WTC11 (cell line): ENCODE results near the gene FA2H. TPM values are rescaled to one million over a fixed set of nuclear protein-coding genes. Genes with fewer than 3 reads are reported as not detected.

Source experiments
- ATAC-seq: fragments of 200-7000 bp; cut with Tn5 transposase; 2 replicates; pipeline ENCODE4 v1.10.0; 2021; ENCODE audit warnings: mild to moderate bottlenecking, moderate library complexity
- CTCF ChIA-PET: fragments of 300-600 bp; sonication (Branson Sonifier 250); formaldehyde crosslinking; loops from one replicate; lab custom pipeline; 2021; ENCODE audit warnings: antibody characterized with exemption; lab: Charles Lee
- POLR2A ChIA-PET: fragments of 350-600 bp; sonication (Branson Sonifier 250); formaldehyde crosslinking; loops from one replicate; lab custom pipeline; 2021; ENCODE audit warnings: antibody characterized with exemption; lab: Charles Lee
- DNase-seq: peaks from one replicate; pipeline ENCODE4 v3.0.0; 2021; ENCODE audit warnings: low spot score
- H3K27ac Mint-ChIP-seq: 2 replicates; pipeline ENCODE4 v1.8.0; 2021; ENCODE audit warnings: mixed read lengths
- H3K27me3 Mint-ChIP-seq: 2 replicates; pipeline ENCODE4 v1.8.0; 2021; ENCODE audit warnings: low read depth, mild to moderate bottlenecking, moderate library complexity, mixed read lengths
- H3K36me3 Mint-ChIP-seq: 2 replicates; pipeline ENCODE4 v1.8.0; 2021; ENCODE audit warnings: mixed read lengths
- H3K4me1 Mint-ChIP-seq: 2 replicates; pipeline ENCODE4 v1.8.0; 2022; ENCODE audit warnings: mixed read lengths
- H3K4me3 Mint-ChIP-seq: 2 replicates; pipeline ENCODE4 v1.8.0; 2021; ENCODE audit warnings: mild to moderate bottlenecking, moderate library complexity, mixed read lengths
- H3K9me3 Mint-ChIP-seq: 2 replicates; pipeline ENCODE4 v1.8.0; 2021; ENCODE audit warnings: mixed read lengths
- EMX1 ChIP-seq: fragments of 250-450 bp; sonication (Bioruptor Pico); IDR thresholded peaks from 2 replicates; pipeline ENCODE4 v1.8.0; 2021; ENCODE audit warnings: mild to moderate bottlenecking
- ETV6 ChIP-seq: sonication (generic); formaldehyde crosslinking; IDR thresholded peaks from 2 replicates; pipeline ENCODE4 v1.8.1; 2022; ENCODE audit warnings: mild to moderate bottlenecking, missing genetic modification reagents
- FOXJ3 ChIP-seq: sonication (generic); formaldehyde crosslinking; IDR thresholded peaks from 2 replicates; pipeline ENCODE4 v1.9.0; 2021; ENCODE audit warnings: missing genetic modification reagents, mild to moderate bottlenecking, borderline replicate concordance
- GRHL2 ChIP-seq: fragments of 250-450 bp; sonication (Bioruptor Pico); IDR thresholded peaks from 2 replicates; pipeline ENCODE4 v1.8.0; 2022; ENCODE audit warnings: mild to moderate bottlenecking, moderate library complexity; ENCODE audit not compliant: insufficient replicate concordance, severe bottlenecking
- GTF2I ChIP-seq: fragments of 250-450 bp; sonication (Bioruptor Pico); conservative IDR thresholded peaks from 2 replicates; pipeline ENCODE4 v1.4.0; 2021; ENCODE audit warnings: mild to moderate bottlenecking
- JAZF1 ChIP-seq: fragments of 250-450 bp; sonication (Bioruptor Pico); IDR thresholded peaks from 2 replicates; pipeline ENCODE4 v1.9.0; 2021; ENCODE audit warnings: moderate library complexity, mild to moderate bottlenecking, inconsistent platforms
- JUN ChIP-seq: sonication (generic); formaldehyde crosslinking; IDR thresholded peaks from 2 replicates; pipeline ENCODE4 v1.8.0; 2023; ENCODE audit warnings: mild to moderate bottlenecking, missing genetic modification reagents
- MXD4 ChIP-seq: fragments of 250-450 bp; sonication (Bioruptor Pico); IDR thresholded peaks from 2 replicates; pipeline ENCODE4 v1.8.0; 2021; ENCODE audit warnings: mild to moderate bottlenecking, moderate library complexity, borderline replicate concordance
- MYBL2 ChIP-seq: sonication (generic); formaldehyde crosslinking; IDR thresholded peaks from 2 replicates; pipeline ENCODE4 v1.8.1; 2023; ENCODE audit warnings: mild to moderate bottlenecking, moderate library complexity, missing genetic modification reagents
- RELA ChIP-seq: sonication (generic); formaldehyde crosslinking; IDR thresholded peaks from 2 replicates; pipeline ENCODE4 v1.8.1; 2022; ENCODE audit warnings: missing genetic modification reagents, mild to moderate bottlenecking, borderline replicate concordance
- RORB ChIP-seq: fragments of 250-450 bp; sonication (Bioruptor Pico); IDR thresholded peaks from 2 replicates; pipeline ENCODE4 v1.9.0; 2021; ENCODE audit warnings: mild to moderate bottlenecking
- TEAD4 ChIP-seq: sonication (generic); formaldehyde crosslinking; IDR thresholded peaks from 2 replicates; pipeline ENCODE4 v1.8.0; 2022; ENCODE audit warnings: mild to moderate bottlenecking, missing genetic modification reagents
- ZNF263 ChIP-seq: sonication (generic); formaldehyde crosslinking; IDR thresholded peaks from 2 replicates; pipeline ENCODE4 v1.8.1; 2022; ENCODE audit warnings: low read depth, mild to moderate bottlenecking, moderate library complexity, missing genetic modification reagents
- ZNF317 ChIP-seq: sonication (generic); formaldehyde crosslinking; IDR thresholded peaks from 2 replicates; pipeline ENCODE4 v1.8.1; 2023; ENCODE audit warnings: low read depth, mild to moderate bottlenecking, moderate library complexity, missing genetic modification reagents, borderline replicate concordance
- ZNF671 ChIP-seq: fragments of 250-450 bp; sonication (Bioruptor Pico); IDR thresholded peaks from 2 replicates; pipeline ENCODE4 v1.8.0; 2021; ENCODE audit warnings: mild to moderate bottlenecking
- total RNA-seq: library from RNA; stranded (reverse); gene quantifications from 3 replicates; pipeline ENCODE4 v1.2.3, GENCODE V29; 2021
- TF ChIP-seq, protein P1 (sequence below): fragments of 250-450 bp; sonication (Bioruptor Pico); IDR thresholded peaks from 2 replicates; pipeline ENCODE4 v1.8.0; 2021; ENCODE audit warnings: mild to moderate bottlenecking
- TF ChIP-seq, protein P2 (sequence below): sonication (generic); formaldehyde crosslinking; IDR thresholded peaks from 2 replicates; pipeline ENCODE4 v1.8.0; 2023; ENCODE audit warnings: missing genetic modification reagents, mild to moderate bottlenecking, borderline replicate concordance
- TF ChIP-seq, protein P3 (sequence below): sonication (generic); formaldehyde crosslinking; IDR thresholded peaks from 2 replicates; pipeline ENCODE4 v1.8.1; 2023; ENCODE audit warnings: mild to moderate bottlenecking, missing genetic modification reagents, moderate library complexity
- TF ChIP-seq, protein P4 (sequence below): sonication (generic); formaldehyde crosslinking; IDR thresholded peaks from 2 replicates; pipeline ENCODE4 v1.8.0; 2023; ENCODE audit warnings: missing genetic modification reagents
- TF ChIP-seq, protein P5 (sequence below): sonication (generic); formaldehyde crosslinking; IDR thresholded peaks from 2 replicates; pipeline ENCODE4 v1.8.1; 2023; ENCODE audit warnings: mild to moderate bottlenecking, missing genetic modification reagents

Gene FA2H
- total RNA-seq, 1 experiment from 2014 or later = 10.9 TPM

DNA sequence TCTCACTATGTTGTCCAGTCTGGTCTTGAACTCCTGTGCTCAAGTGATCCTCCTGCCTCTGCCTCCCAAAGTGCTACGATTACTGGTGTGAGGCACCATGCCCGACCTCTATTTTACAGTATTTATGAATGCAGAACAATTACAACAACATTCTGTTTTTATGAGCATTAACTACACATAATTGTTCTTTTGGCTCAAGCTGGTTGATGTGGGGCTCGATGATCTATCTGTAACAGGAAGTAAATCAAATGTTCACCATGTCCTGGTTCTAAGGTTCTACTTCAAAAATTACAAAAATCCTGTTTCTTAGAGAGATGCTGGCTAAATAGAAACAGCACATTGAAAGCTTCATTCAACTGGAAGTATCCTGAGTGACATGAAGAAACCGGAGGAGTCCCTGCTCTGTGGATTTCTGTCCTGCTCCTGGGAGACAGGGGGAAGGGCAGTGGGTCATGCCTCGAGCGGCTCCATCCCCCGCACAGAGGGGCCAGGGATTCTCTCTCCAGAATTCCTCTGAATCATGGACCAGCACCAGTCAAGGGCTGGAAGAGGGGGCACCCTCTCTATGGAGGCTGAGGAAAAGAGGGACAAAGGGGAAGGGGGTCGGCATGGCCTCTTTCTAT lies 31.5 kb downstream of the FA2H start:
- Mint-ChIP-seq H3K27ac (no peak overlapping the region), H3K4me3 (no peak overlapping the region), H3K36me3 (no peaks in the 10 kb centered on the region), H3K4me1 (peaks cover 27% of the 10 kb centered on the region), H3K9me3 (no peaks in the 10 kb centered on the region), H3K27me3 (no peaks in the 10 kb centered on the region)
- ATAC-seq (no peak), DNase-seq (no peak)
- TF ChIP-seq MXD4 (CRISPR knock-in tag) (no peak), ZNF317 (CRISPR knock-in tag) (no peak), TEAD4 (CRISPR knock-in tag) (no peak), EMX1 (CRISPR knock-in tag) (no peak), GTF2I (no peak), ETV6 (no peak), FOXJ3 (CRISPR knock-in tag) (no peak), RELA (CRISPR knock-in tag) (no peak), GRHL2 (CRISPR knock-in tag) (no peak), ZNF671 (no peak), JAZF1 (CRISPR knock-in tag) (no peak), RORB (CRISPR knock-in tag) (no peak), MYBL2 (CRISPR knock-in tag) (no peak), JUN (CRISPR knock-in tag) (no peak), ZNF263 (CRISPR knock-in tag) (no peak)
- TF ChIP-seq, protein P1, sequence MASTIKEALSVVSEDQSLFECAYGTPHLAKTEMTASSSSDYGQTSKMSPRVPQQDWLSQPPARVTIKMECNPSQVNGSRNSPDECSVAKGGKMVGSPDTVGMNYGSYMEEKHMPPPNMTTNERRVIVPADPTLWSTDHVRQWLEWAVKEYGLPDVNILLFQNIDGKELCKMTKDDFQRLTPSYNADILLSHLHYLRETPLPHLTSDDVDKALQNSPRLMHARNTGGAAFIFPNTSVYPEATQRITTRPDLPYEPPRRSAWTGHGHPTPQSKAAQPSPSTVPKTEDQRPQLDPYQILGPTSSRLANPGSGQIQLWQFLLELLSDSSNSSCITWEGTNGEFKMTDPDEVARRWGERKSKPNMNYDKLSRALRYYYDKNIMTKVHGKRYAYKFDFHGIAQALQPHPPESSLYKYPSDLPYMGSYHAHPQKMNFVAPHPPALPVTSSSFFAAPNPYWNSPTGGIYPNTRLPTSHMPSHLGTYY (CRISPR knock-in tag) = no peak
- TF ChIP-seq, protein P2, sequence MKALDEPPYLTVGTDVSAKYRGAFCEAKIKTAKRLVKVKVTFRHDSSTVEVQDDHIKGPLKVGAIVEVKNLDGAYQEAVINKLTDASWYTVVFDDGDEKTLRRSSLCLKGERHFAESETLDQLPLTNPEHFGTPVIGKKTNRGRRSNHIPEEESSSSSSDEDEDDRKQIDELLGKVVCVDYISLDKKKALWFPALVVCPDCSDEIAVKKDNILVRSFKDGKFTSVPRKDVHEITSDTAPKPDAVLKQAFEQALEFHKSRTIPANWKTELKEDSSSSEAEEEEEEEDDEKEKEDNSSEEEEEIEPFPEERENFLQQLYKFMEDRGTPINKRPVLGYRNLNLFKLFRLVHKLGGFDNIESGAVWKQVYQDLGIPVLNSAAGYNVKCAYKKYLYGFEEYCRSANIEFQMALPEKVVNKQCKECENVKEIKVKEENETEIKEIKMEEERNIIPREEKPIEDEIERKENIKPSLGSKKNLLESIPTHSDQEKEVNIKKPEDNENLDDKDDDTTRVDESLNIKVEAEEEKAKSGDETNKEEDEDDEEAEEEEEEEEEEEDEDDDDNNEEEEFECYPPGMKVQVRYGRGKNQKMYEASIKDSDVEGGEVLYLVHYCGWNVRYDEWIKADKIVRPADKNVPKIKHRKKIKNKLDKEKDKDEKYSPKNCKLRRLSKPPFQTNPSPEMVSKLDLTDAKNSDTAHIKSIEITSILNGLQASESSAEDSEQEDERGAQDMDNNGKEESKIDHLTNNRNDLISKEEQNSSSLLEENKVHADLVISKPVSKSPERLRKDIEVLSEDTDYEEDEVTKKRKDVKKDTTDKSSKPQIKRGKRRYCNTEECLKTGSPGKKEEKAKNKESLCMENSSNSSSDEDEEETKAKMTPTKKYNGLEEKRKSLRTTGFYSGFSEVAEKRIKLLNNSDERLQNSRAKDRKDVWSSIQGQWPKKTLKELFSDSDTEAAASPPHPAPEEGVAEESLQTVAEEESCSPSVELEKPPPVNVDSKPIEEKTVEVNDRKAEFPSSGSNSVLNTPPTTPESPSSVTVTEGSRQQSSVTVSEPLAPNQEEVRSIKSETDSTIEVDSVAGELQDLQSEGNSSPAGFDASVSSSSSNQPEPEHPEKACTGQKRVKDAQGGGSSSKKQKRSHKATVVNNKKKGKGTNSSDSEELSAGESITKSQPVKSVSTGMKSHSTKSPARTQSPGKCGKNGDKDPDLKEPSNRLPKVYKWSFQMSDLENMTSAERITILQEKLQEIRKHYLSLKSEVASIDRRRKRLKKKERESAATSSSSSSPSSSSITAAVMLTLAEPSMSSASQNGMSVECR (CRISPR knock-in tag) = no peak
- TF ChIP-seq, protein P3, sequence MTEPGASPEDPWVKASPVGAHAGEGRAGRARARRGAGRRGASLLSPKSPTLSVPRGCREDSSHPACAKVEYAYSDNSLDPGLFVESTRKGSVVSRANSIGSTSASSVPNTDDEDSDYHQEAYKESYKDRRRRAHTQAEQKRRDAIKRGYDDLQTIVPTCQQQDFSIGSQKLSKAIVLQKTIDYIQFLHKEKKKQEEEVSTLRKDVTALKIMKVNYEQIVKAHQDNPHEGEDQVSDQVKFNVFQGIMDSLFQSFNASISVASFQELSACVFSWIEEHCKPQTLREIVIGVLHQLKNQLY = no peak
- TF ChIP-seq, protein P4, sequence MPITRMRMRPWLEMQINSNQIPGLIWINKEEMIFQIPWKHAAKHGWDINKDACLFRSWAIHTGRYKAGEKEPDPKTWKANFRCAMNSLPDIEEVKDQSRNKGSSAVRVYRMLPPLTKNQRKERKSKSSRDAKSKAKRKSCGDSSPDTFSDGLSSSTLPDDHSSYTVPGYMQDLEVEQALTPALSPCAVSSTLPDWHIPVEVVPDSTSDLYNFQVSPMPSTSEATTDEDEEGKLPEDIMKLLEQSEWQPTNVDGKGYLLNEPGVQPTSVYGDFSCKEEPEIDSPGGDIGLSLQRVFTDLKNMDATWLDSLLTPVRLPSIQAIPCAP (CRISPR knock-in tag) = no peak
- TF ChIP-seq, protein P5, sequence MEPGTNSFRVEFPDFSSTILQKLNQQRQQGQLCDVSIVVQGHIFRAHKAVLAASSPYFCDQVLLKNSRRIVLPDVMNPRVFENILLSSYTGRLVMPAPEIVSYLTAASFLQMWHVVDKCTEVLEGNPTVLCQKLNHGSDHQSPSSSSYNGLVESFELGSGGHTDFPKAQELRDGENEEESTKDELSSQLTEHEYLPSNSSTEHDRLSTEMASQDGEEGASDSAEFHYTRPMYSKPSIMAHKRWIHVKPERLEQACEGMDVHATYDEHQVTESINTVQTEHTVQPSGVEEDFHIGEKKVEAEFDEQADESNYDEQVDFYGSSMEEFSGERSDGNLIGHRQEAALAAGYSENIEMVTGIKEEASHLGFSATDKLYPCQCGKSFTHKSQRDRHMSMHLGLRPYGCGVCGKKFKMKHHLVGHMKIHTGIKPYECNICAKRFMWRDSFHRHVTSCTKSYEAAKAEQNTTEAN (CRISPR knock-in tag) = no peak
- CTCF ChIA-PET = interaction anchor here (1.1 to 2.1 kb wide), 4 partner anchors 13 to 70 kb away, joined by 3 to 7 read pairs (median 4); no protein-coding TSS in a partner anchor
- POLR2A ChIA-PET = no interaction called here
